ES-I3 (cell line): ENCODE results near the gene CTNNBIP1.

ENCODE experiments used
- H3K36me3 ChIP-seq: 2 replicates; pipeline ENCODE4 v1.6.1; 2013; ENCODE audit warnings: mild to moderate bottlenecking, low read length, control low read depth, moderate library complexity; ENCODE audit not compliant: insufficient read depth
- H3K4me1 ChIP-seq: 2 replicates; pipeline ENCODE4 v1.6.1; 2013; ENCODE audit warnings: mild to moderate bottlenecking, control low read depth, low read length; ENCODE audit not compliant: insufficient read depth
- H3K9ac ChIP-seq: 2 replicates; pipeline ENCODE4 v1.6.1; 2013; ENCODE audit warnings: low read depth, mild to moderate bottlenecking, low read length, moderate library complexity
- H3K9me3 ChIP-seq: 2 replicates; pipeline ENCODE4 v1.6.1; 2013; ENCODE audit warnings: mild to moderate bottlenecking, low read length, moderate library complexity; ENCODE audit not compliant: control insufficient read depth, insufficient read depth

CTNNBIP1 gene

GRCh38 chr1:9847269-9847668 lies 62.8 kb downstream of the CTNNBIP1 start:
- peaks cover 20% of the 10 kb centered on the region for H3K4me1 ChIP-seq
- no peak overlapping the region for H3K9ac ChIP-seq
- no peaks in the 10 kb centered on the region for H3K9me3 ChIP-seq
- H3K36me3 ChIP-seq = no peaks in the 10 kb centered on the region

GRCh38 chr1:9846611-9847171 lies 63.4 kb downstream of the CTNNBIP1 start:
- no peak overlapping the region for H3K9ac ChIP-seq
- H3K9me3 ChIP-seq = no peaks in the 10 kb centered on the region
- H3K4me1 ChIP-seq = peaks cover 20% of the 10 kb centered on the region
- H3K36me3 ChIP-seq = no peaks in the 10 kb centered on the region

- Histone ChIP-seq H3K9ac (no peak overlapping the region), H3K9me3 (no peaks in the 10 kb centered on the region), H3K36me3 (no peaks in the 10 kb centered on the region), H3K4me1 (peaks cover 17% of the 10 kb centered on the region)
Measured at GRCh38 chr1:9845914-9846313, 64.2 kb downstream of the CTNNBIP1 start.

GRCh38 chr1:9844756-9845155 lies 65.3 kb downstream of the CTNNBIP1 start:
- Histone ChIP-seq H3K9ac (no peak overlapping the region), H3K9me3 (no peaks in the 10 kb centered on the region), H3K4me1 (peaks cover 13% of the 10 kb centered on the region; the same call in 1 of the 2 replicates), H3K36me3 (no peaks in the 10 kb centered on the region)

GRCh38 chr1:9844106-9844505 lies 66.0 kb downstream of the CTNNBIP1 start:
- Histone ChIP-seq H3K36me3 (no peaks in the 10 kb centered on the region), H3K9me3 (no peaks in the 10 kb centered on the region), H3K4me1 (peaks cover 13% of the 10 kb centered on the region; the same call in 1 of the 2 replicates), H3K9ac (no peak overlapping the region)

GRCh38 chr1:9843576-9843945 lies 66.5 kb downstream of the CTNNBIP1 start:
- H3K4me1 ChIP-seq = peaks cover 13% of the 10 kb centered on the region; the same call in 1 of the 2 replicates
- no peaks in the 10 kb centered on the region for H3K36me3 ChIP-seq
- H3K9ac ChIP-seq = no peak overlapping the region
- H3K9me3 ChIP-seq = no peaks in the 10 kb centered on the region

GRCh38 chr1:9842781-9843575 lies 67.1 kb downstream of the CTNNBIP1 start:
- H3K9ac ChIP-seq = no peak overlapping the region
- peaks cover 10% of the 10 kb centered on the region; the same call in 1 of the 2 replicates for H3K4me1 ChIP-seq
- no peaks in the 10 kb centered on the region for H3K9me3 ChIP-seq
- no peaks in the 10 kb centered on the region for H3K36me3 ChIP-seq

- H3K4me1 ChIP-seq = peaks cover 5% of the 10 kb centered on the region; the same call in 1 of the 2 replicates
Measured at GRCh38 chr1:9842073-9842711, 67.9 kb downstream of the CTNNBIP1 start.

GRCh38 chr1:9841460-9841859 lies 68.6 kb downstream of the CTNNBIP1 start:
- Histone ChIP-seq H3K9ac (no peak overlapping the region), H3K4me1 (no peaks in the 10 kb centered on the region), H3K9me3 (no peaks in the 10 kb centered on the region), H3K36me3 (no peaks in the 10 kb centered on the region)

More at GRCh38 chr1:9842073-9842711, 67.9 kb downstream of the CTNNBIP1 start:
- Histone ChIP-seq H3K9me3 (no peaks in the 10 kb centered on the region), H3K9ac (no peak overlapping the region), H3K36me3 (no peaks in the 10 kb centered on the region)

GRCh38 chr1:9840176-9840575 lies 69.9 kb downstream of the CTNNBIP1 start:
- Histone ChIP-seq H3K9ac (no peak overlapping the region), H3K9me3 (no peaks in the 10 kb centered on the region), H3K36me3 (no peaks in the 10 kb centered on the region), H3K4me1 (peaks cover 8% of the 10 kb centered on the region; the same call in 1 of the 2 replicates)

GRCh38 chr1:9838946-9839345 lies 71.1 kb downstream of the CTNNBIP1 start:
- no peaks in the 10 kb centered on the region for H3K36me3 ChIP-seq
- peaks cover 8% of the 10 kb centered on the region; the same call in 1 of the 2 replicates for H3K4me1 ChIP-seq
- H3K9ac ChIP-seq = no peak overlapping the region
- H3K9me3 ChIP-seq = no peaks in the 10 kb centered on the region

- Histone ChIP-seq H3K9me3 (no peaks in the 10 kb centered on the region), H3K4me1 (peaks cover 8% of the 10 kb centered on the region; the same call in 1 of the 2 replicates), H3K9ac (no peak overlapping the region), H3K36me3 (no peaks in the 10 kb centered on the region)
Measured at GRCh38 chr1:9836632-9836960, 73.5 kb downstream of the CTNNBIP1 start.

- Histone ChIP-seq H3K4me1 (peaks cover 8% of the 10 kb centered on the region; the same call in 1 of the 2 replicates), H3K36me3 (no peaks in the 10 kb centered on the region), H3K9me3 (no peaks in the 10 kb centered on the region), H3K9ac (no peak overlapping the region)
Measured at GRCh38 chr1:9835758-9836631, 74.1 kb downstream of the CTNNBIP1 start.

- Histone ChIP-seq H3K36me3 (no peaks in the 10 kb centered on the region), H3K9ac (no peak overlapping the region), H3K9me3 (no peaks in the 10 kb centered on the region), H3K4me1 (peaks cover 8% of the 10 kb centered on the region; the same call in 1 of the 2 replicates)
Measured at GRCh38 chr1:9835404-9835757, 74.7 kb downstream of the CTNNBIP1 start.
